DMS79 (cell line): ENCODE measurements around the gene AHRR.
"Not testable (repeated sequence)": the region's sequence is repeated elsewhere in the genome, so short reads cannot be mapped to it uniquely, and the experiment has no call there.

Source experiments
- DNase-seq: peaks from one replicate; lab custom pipeline; 2025; lab: John Stamatoyannopoulos, UW

The AHRR gene

GRCh38 chr5:321230-321725, at the start of gene AHRR:
AHRR (plus strand) TSS chr5:321714; CDS start chr5:343903, 22,189 bp downstream.
- peak; percentile 31 for DNase-seq

DNA sequence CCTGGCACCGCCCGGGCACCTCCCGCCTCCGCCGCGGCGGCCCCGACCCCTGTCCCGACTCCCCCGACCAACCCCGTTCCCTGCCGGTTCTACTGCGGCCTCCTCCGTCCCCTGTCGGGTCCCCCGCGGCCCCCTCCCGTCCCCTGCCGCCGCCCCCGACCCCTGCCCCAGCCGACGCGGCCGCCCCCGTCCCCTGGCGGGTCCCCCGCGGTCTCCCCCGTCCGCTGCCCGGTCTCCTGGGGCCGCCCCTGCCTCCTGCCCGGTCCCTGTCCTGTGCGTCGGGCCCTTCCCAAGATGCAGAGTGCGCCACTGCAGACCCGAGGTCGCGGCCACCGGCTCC, 49.7 kb upstream of the AHRR start:
- not testable (repeated sequence) for DNase-seq

- DNase-seq, result not testable (repeated sequence)
These were observed 48.4 kb upstream of the AHRR start for GRCh38 chr5:273091-273490.

GRCh38 chr5:273491-273890, 48.0 kb upstream of the AHRR start:
- DNase-seq, result not testable (repeated sequence)

- DNase-seq, result not testable (repeated sequence)
These were observed 47.2 kb upstream of the AHRR start for GRCh38 chr5:274346-274745.

- DNase-seq, result no peak
These were observed 42.9 kb upstream of the AHRR start for GRCh38 chr5:278646-279045.

DNA sequence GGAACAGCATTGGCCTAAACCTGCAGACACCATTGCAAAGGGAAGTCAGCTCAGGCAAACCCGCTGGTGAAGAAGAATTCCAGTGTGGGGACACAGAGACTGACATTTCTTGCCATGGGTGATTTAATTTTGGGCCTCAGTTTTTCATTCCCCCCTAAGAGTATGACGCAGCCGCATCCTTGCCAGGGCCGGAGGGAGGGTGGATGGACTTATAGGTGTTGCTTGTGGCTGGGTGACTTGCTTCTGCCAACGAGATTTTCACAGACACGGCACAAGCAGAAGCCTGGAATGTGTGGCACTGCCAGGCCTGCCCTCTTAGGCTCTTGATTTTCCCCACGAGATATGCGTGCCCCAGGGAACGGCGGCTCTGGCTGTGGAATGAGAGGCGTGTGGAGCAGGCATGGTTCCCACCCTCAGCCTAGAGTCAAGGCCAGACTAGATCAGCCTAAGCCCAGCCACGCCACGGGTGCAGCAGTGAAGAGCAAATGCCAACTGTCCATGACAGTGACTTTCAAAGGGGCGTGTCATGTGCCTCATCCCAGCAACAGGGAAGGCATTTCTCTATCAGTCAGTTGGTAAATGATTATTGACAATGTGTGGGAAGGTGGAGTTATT, 42.4 kb upstream of the AHRR start:
- not testable (repeated sequence) for DNase-seq

DNA sequence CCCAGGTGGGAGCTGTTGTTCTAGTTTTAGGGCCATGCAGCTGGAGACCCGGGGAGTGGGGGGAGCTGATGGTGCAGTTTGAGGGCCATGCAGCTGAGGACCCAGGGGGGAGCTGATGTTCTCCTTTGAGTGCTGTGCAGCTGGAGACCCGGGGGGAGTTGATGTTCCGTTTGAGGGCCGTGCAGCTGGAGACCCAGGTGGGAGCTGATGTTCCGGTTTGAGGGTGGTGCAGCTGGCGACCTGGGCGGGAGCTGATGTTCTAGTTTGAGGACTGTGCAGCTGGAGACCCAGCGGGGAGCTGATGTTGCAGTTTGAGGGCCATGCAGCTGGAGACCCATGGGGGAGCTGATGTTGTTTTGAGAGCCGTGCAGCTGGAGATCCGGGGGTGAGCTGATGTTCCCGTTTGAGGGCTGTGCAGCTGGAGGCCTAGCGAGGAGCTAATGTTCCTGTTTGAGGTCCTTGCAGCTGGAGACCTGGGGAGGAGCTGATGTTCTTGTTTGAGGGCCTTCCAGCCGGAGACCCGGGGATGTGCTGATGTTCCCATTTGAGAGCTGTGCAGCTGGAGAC, 35.4 kb upstream of the AHRR start:
- DNase-seq, result no peak

DNA sequence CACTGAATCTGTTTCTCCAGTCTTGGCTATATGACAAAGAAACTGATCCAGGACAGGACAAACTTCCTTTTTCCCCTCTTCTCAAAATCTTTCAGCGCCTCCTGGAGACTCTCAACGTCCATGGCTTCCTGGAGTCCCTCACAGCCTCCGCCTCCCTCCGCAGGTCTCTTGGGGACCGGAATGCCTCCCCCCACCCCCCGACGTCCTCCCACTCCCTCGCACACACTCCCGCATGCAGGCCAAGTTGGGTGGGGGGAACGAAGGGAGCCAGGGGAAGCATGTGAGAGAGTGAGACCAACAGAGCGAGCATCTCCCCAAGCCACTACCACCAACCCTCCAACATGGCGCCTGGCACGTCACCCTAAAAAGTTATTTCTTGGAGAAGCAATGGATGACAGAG, 31.3 kb upstream of the AHRR start:
- DNase-seq, result not testable (repeated sequence)

- DNase-seq, result not testable (repeated sequence)
These were observed 30.2 kb upstream of the AHRR start for GRCh38 chr5:291345-291744.

DNA sequence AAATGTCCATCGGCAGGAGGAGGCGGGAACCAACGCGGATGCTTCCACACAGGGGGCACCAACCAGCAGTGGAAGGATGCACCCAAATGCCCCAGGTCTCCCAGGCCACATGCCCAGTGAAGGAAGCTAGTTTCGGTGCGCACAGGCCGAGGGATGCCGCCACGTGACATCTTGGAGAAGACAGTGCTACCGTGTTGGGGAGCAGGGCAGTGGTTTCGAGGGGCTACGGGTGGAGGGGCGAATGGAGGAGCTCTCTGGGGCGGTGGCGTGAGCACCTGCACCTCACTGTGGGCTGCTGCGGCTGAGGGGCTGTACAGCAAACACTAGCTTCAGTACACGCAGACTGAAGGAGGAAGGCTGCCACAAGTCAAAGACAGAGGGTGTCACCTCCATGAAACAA, 26.7 kb upstream of the AHRR start:
- not testable (repeated sequence) for DNase-seq

DNA sequence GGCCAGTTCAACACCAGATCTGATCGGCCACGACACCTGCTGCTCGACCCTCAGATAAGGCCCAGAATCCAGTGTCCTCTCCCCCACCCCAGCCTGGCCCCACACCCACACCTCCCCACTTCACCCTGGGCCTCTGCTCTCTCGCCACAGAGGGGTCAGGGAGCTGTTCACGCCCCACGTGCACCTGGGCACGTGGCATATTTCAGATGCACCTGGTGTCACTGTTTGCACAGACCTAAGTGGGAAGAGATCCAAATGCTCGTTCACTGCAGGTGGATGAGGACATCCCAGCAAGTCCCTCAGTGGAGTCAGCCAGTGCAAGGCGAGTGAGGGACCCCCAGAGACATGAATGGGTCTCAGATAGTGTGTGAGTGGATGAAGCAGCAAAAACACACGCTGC, 25.3 kb upstream of the AHRR start:
- not testable (repeated sequence) for DNase-seq

GRCh38 chr5:296954-297353, 24.6 kb upstream of the AHRR start:
- DNase-seq, result not testable (repeated sequence)

DNA sequence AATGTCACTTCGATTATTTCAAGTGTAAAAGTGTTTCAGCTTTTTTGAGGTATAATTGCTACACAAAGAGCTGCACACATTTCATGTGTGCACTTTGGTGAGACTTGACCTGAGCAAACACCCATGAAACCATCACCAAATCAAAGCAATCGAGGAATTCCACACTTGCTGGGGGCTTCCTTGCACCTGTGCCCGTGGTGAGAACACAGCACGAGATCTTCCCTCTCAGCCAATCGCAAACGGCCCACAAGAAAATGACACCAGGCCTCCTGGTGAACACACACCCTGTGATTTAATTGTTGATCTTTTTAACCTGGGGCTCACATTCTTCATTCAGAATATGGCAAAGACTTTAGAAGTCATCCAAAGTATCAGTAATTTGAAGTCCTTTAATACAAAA, 24.1 kb upstream of the AHRR start:
- not testable (repeated sequence) for DNase-seq

GRCh38 chr5:297991-298736, 23.4 kb upstream of the AHRR start:
- DNase-seq, result not testable (repeated sequence)

DNA sequence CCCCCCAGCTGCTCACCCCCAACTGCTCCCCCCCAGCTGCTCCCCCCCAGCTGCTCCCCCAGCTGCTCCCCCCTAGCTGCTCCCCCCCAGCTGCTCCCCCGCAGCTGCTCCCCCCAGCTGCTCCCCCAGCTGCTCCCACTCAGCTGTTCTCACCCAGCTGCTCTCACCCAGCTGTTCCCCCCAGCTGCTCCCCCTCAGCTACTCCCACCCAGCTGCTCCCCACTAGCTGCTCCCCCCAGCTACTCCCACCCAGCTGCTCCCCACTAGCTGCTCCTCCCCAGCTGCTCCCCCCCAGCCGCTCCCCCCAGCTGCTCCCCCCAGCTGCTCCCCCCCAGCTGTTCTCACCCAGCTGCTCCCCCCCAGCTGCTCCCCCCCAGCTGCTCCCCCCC, 22.8 kb upstream of the AHRR start:
- DNase-seq, result no peak

DNA sequence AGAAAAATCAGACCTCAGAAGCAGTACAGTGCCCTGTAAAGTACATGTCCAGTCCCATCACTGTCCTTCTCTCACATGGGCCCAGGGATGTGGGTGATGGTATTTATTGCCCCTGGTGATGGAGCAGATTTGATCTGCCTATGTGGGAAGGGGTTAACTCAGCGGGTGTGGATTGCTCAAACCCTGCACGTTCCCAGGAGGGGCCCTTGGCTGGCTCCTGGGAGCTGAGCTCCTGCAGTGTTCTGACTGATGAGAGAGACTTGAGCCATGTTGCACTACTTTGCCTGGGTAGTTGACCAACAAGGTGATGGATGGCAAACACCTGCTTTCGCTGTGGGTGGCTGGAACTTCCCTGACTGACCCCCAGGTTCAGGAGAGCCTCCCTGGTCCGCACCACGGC, 21.6 kb upstream of the AHRR start:
- not testable (repeated sequence) for DNase-seq

- DNase-seq, result not testable (repeated sequence)
These were observed 20.7 kb upstream of the AHRR start for GRCh38 chr5:300691-301435.

DNA sequence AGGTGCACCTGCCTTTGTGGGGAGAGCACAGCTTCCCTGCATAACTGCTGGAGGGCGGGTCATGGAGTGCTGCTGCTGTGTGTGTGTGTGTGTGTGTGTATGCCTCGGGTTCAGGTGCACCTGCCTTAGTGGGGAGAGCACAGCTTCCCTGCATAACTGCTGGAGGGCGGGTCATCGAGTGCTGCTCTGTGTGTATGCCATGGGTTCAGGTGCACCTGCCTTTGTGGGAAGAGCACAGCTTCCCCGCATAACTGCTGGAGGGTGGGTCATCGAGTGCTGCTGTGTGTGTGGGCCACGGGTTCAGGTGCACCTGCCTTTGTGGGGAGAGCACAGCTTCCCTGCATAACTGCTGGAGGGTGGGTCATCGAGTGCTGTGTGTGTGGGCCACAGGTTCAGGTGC, 19.1 kb upstream of the AHRR start:
- peak; percentile 94 for DNase-seq

- DNase-seq, result no peak
These were observed 18.5 kb upstream of the AHRR start for GRCh38 chr5:302966-303365.

- not testable (repeated sequence) for DNase-seq
These were observed 17.8 kb upstream of the AHRR start for GRCh38 chr5:303741-304140.

DNA sequence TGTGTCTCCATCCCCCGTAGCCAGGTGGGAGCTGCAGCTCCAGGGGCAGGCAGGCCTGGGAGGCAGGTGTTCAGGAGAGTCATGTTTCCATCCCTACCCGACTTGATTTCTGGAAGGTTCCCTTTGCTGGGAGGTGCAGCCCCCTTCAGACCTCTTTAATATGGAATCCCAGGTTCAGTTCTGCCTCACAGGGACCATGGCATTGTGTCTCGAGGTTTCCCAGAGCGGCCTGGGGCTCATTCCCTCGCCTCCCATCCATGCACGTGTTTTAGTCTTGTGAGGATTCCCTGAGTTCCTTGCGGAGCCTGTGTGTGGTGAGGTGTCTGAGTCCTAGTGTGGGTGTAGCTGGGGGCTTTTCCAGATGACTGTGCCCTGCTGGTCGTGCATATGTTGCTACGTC, 16.5 kb upstream of the AHRR start:
- DNase-seq, result no peak

GRCh38 chr5:305459-305858, 16.1 kb upstream of the AHRR start:
- no peak for DNase-seq
